ENCODE data around the gene PTCRA. TPM values are rescaled to one million over a fixed set of nuclear protein-coding genes. Genes with fewer than 3 reads are reported as not detected.
"Not testable (repeated sequence)": the region's sequence is repeated elsewhere in the genome, so short reads cannot be mapped to it uniquely, and the experiment has no call there.

The PTCRA gene
- total RNA-seq, 1 donor from 2014 or later = not detected

DNA sequence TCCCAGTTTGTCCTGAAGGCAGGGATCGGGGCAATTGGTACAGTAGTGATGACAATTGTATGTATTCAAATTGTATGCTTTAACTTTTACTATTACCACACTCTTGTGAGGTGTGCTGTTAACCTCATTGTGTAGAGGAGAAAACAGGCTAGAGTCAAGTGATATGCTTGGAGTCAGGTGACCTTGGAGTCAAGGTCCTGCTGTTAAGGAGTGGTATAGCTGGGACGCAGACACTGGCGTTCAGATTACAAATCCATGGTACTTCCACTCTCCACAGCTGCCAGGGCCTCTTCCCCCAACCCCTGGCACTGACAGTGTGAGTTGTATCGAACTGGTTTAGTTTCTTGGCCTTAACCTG lies 23.9 kb downstream of the PTCRA start:
- no peak for DNase-seq (ENCODE audit: low read depth, low spot score)

GRCh38 chr6:42940493-42941045 lies 24.7 kb downstream of the PTCRA start:
- DNase-seq (ENCODE audit: low read depth, low spot score) = no peak

DNA sequence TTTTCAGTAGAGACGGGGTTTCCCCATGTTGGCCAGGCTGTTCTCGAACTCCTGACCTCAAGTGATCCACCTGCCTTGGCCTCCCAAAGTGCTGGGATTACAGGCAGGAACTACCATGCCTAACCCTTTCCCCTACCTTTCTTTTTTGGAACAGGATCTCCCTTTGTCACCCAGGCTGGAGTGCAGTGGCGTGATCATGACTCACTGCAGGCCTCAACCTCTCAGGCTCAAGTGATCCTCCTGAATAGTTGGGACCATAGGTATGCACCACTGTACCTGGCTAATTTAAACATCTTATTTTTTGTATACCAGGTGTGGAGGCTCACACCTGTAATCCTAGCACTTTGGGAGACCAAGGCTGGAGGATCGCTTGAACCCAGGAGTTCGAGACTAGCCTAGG lies 25.5 kb downstream of the PTCRA start:
- DNase-seq (ENCODE audit: low read depth, low spot score) = not testable (repeated sequence)

GRCh38 chr6:42942444-42942843 lies 26.6 kb downstream of the PTCRA start:
- DNase-seq (ENCODE audit: low read depth, low spot score) = no peak

DNA sequence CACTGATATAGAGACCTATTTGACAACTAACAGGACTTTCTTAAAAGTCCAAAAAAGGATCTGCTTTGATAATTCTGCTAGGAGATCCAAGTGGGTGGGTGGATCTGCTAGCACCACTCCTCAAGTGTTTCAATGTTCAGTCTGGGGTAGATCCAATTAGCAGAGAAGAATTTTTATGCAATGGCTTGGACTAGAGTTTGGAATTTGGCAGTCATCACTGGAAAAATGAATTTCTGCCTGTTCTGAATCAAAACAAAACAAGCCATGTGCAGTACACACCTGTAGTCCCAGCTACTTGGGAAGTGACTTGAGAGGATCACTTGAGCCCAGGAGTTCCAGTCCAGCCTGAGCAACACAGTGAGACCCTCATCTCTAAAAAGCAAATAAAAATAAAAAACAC lies 32.1 kb downstream of the PTCRA start:
- DNase-seq (ENCODE audit: low read depth, low spot score) = no peak

GRCh38 chr6:42952389-42952788 lies 36.5 kb downstream of the PTCRA start:
- DNase-seq (ENCODE audit: low read depth, low spot score) = no peak

DNA sequence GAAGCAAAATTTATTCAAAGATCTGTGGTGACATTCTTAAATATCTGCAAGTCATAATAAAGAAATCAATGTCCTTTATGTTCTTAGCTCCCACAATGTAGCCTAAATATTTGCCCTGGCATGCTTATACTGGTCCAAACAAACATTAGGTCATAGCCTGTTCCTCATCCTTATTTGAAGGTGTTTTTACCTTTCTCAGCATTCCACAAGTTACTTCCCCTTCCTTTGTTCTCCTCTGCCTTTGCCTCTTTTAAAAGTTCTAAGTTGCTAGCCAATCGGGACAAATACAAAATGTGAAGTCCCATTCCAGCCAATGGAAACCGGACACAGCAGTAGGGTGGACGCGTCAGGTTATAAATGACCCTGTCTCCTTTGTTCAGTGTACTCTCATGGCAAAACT lies 38.6 kb downstream of the PTCRA start:
- not testable (repeated sequence) for DNase-seq (ENCODE audit: low read depth, low spot score)

DNA sequence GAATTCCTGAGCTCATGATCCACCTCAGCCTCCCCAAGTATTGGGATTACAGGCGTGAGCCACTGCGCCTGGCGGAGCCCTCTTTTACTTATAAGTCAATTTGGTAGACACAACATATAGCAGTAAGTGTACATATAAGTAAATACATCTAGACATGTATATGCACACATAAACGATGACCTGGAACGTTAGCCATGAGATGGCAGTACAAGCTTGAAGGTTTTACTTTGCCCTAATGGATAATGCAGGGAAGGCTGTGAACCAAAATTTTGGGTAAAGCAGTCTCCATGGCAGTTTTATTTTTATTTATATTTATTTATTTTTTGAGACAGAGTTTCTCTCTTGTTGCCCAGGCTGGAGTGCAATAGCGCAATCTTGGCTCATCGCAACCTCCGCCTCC lies 42.3 kb downstream of the PTCRA start:
- no peak for DNase-seq (ENCODE audit: low read depth, low spot score)

DNA sequence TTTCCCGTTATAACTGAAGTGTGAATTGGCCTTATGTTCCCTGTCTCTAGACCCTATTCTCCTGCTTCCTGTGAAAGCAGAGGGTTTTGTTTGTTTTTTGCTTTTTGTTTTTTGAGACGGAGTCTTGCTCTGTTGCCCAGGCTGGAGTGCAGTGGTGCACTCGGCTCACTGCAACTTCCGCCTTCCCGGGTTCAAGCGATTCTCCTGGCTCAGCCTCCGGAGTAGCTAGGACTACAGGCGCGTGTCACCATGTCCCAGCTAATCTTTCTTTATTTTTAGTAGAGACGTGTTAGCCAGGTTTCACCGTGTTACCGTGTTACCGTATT lies 44.0 kb downstream of the PTCRA start:
- DNase-seq (ENCODE audit: low read depth, low spot score) = no peak

DNA sequence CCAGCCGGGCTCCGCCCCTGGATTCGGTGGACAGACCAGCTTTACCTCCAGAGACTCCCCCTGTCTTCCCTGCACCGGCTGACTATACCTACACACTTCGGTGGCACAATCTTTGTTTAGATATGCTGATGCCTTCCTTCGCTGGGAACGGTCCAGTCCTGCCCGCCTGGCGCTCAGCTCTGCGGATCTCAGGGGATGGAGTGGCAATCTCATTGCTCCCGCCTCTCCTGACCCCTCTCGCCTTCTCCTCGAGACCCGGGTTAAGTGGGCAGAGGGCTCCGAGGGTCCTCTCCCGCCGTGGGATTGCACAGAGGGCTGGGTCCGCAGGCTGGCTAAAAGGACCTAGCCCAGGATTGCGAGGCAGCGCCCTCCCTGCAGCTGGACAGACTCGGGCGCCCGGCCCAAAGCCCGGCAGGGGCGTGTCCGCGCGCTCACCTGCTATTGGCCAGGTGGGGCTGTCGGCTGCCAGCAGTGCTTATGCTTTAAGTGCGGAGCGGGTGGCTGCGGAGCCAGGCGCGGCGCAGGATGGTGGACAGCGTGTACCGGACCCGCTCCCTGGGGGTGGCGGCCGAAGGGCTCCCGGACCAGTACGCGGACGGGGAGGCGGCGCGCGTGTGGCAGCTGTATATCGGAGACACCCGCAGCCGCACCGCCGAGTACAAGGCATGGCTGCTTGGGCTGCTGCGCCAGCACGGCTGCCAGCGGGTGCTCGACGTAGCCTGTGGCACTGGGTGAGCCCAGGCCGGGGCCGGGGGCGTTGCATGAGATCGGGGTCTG lies 44.6 kb downstream of the PTCRA start, which contains the start of gene GNMT:
Gene GNMT (plus strand): TSS at position 512 of the 777 bp plus-strand sequence. CDS start 14 bp downstream, at position 526.
- no peak for DNase-seq (ENCODE audit: low read depth, low spot score)

DNA sequence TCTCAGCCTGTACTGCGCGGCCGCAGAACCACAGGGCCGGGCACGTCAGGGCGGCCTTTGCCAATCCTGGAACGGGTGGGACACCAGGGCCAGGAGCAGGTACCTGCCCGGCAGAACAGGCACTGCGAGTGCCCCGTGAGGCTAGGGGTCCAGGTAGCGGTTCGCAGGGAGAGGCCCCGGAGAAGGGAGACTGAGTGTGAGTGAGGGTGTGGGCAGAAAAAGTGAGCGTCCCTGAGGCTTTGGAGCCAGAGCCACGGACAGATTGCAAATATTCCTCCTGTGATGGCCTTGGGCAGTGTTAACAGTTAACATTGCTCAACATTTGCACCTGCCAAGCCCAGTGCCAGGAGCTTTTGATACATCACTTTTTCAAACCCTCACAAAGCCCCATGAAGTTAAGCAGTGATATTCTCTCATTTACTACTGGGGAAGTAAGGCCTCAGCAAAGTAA lies 45.2 kb downstream of the PTCRA start:
- no peak for DNase-seq (ENCODE audit: low read depth, low spot score)

DNA sequence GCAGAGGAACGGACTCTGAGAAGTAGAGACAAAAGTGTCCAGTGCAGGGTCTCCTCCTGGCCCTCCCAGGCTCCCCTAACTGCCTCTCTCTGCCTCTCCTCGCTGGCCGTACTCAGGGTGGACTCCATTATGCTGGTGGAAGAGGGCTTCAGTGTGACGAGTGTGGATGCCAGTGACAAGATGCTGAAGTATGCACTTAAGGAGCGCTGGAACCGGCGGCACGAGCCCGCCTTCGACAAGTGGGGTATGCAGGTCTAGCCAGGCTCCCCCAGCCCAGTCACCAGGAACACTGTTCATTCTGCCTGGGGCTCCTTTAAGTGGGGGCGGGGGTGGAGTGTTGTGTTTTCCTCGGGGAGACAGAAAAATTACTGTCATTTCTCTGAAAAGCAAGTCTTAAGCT lies 46.2 kb downstream of the PTCRA start:
- DNase-seq (ENCODE audit: low read depth, low spot score) = no peak

DNA sequence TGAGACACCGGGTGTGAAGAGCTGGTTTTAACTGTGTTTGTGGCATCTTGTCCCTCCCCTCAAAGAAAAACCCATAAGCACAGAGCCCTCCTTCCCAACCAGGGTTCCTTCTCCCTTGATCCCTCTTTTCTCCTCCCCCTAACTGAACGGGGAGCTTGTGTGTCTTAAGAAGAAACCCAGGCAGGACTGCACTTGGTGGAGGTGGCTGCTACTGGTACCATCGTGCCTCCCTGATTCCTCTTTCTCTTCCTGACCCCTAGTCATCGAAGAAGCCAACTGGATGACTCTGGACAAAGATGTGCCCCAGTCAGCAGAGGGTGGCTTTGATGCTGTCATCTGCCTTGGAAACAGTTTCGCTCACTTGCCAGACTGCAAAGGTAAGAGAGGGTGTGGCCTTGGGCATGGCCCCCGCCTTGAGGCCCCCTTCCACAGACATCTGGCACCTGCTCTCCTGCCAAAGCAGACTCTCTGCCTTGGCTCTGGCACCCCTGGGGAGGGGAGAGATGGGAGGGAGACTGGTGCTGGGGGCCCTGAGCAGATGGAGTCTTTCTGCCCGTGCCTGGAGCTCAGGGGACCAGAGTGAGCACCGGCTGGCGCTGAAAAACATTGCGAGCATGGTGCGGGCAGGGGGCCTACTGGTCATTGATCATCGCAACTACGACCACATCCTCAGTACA lies 46.8 kb downstream of the PTCRA start:
- no peak for DNase-seq (ENCODE audit: low read depth, low spot score)

GRCh38 chr6:42963179-42963854 lies 47.5 kb downstream of the PTCRA start:
- no peak for DNase-seq (ENCODE audit: low read depth, low spot score)

DNA sequence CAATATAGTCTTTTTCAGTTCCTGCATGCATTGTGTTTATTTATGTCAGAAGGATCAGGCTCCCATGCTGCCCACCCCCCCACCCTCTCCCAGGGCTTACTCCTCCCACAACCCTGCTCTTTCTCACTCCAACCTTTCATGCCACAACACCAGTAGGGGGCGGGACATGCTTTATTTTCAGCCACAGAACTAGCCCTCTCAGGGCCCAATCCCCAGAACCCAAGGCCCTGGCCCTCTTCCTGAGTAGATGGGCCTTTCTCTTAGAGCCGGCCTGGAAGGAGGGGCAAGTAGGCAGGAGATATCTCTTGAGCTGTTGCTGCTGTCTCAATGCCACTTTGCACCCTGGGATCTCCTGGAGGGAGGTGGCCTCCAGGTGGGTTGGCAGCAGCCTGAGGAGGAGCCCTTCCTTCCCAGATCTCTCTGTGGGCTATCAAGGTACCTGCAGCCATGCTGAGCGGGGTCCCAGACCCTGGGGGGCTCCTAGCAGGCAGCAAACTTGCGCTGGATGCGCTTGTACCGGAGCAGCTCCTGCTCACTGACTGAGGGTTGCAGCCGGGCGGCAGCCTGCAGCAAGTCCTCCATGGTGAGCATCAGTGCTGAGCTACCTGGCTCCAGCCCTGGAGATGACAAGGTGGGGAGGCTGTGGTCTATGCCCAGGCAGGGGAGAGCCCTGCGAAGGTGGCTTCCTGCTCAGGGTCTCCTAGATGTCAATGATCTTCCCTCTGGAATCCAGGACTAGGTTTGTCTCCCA lies 48.2 kb downstream of the PTCRA start:
- DNase-seq (ENCODE audit: low read depth, low spot score) = no peak

GRCh38 chr6:42966571-42966970 lies 50.7 kb downstream of the PTCRA start:
- no peak for DNase-seq (ENCODE audit: low read depth, low spot score)

GRCh38 chr6:42967228-42967627 lies 51.4 kb downstream of the PTCRA start:
- DNase-seq (ENCODE audit: low read depth, low spot score) = no peak

GRCh38 chr6:42968126-42968701 lies 52.4 kb downstream of the PTCRA start:
- DNase-seq (ENCODE audit: low read depth, low spot score) = no peak

- no peak for DNase-seq (ENCODE audit: low read depth, low spot score)
Observed at GRCh38 chr6:42968783-42969182, 52.9 kb downstream of the PTCRA start.

- DNase-seq (ENCODE audit: low read depth, low spot score) = no peak
Observed at GRCh38 chr6:42969431-42969830, 53.6 kb downstream of the PTCRA start.

GRCh38 chr6:42969934-42970333 lies 54.1 kb downstream of the PTCRA start:
- no peak for DNase-seq (ENCODE audit: low read depth, low spot score)

Data from pulmonary artery endothelial cell (primary cell).